WERI-Rb-1 (cell line): ENCODE data around the gene FHIT.

Experiments
- DNase-seq: peaks from one replicate; pipeline ENCODE4 v3.0.0-alpha.2; 2020
- H3K27ac ChIP-seq: fragments of 250-450 bp; sonication (Bioruptor Pico); 2 replicates; pipeline ENCODE4 v1.5.1; 2020; ENCODE audit warnings: mild to moderate bottlenecking, moderate library complexity
- H3K27me3 ChIP-seq: fragments of 250-450 bp; sonication (Bioruptor Pico); 2 replicates; pipeline ENCODE4 v1.5.1; 2021; ENCODE audit warnings: mild to moderate bottlenecking, low read depth, moderate library complexity; ENCODE audit not compliant: insufficient read depth, severe bottlenecking
- H3K36me3 ChIP-seq: fragments of 250-450 bp; sonication (Bioruptor Pico); 2 replicates; pipeline ENCODE4 v1.5.1; 2020; ENCODE audit warnings: mild to moderate bottlenecking, moderate library complexity
- H3K4me3 ChIP-seq: 2 replicates; pipeline ENCODE4 v1.5.1; 2011; ENCODE audit warnings: low read depth, mild to moderate bottlenecking, control low read depth, low read length
- H3K9me3 ChIP-seq: fragments of 250-450 bp; sonication (Bioruptor Pico); 2 replicates; pipeline ENCODE4 v1.5.1; 2021; ENCODE audit warnings: mild to moderate bottlenecking, moderate library complexity; ENCODE audit not compliant: severe bottlenecking
- CTCF ChIP-seq: IDR thresholded peaks from 2 replicates; pipeline ENCODE4 v1.5.1; 2011; ENCODE audit warnings: low read depth, mild to moderate bottlenecking, control low read depth, inconsistent platforms, low read length

Gene FHIT

GRCh38 chr3:60366486-60366885 is 884.8 kb downstream of the FHIT start:
- Histone ChIP-seq H3K9me3 (no peaks in the 10 kb centered on the region), H3K27me3 (no peaks in the 10 kb centered on the region), H3K27ac (no peak overlapping the region), H3K36me3 (no peaks in the 10 kb centered on the region), H3K4me3 (no peak overlapping the region)
- no peak for TF ChIP-seq CTCF
- no peak for DNase-seq

- no peak for TF ChIP-seq CTCF
- Histone ChIP-seq H3K36me3 (no peaks in the 10 kb centered on the region), H3K9me3 (no peaks in the 10 kb centered on the region), H3K27ac (no peak overlapping the region), H3K27me3 (no peaks in the 10 kb centered on the region), H3K4me3 (no peak overlapping the region)
- no peak for DNase-seq
Measured at GRCh38 chr3:60365360-60365759, 885.9 kb downstream of the FHIT start.

DNA sequence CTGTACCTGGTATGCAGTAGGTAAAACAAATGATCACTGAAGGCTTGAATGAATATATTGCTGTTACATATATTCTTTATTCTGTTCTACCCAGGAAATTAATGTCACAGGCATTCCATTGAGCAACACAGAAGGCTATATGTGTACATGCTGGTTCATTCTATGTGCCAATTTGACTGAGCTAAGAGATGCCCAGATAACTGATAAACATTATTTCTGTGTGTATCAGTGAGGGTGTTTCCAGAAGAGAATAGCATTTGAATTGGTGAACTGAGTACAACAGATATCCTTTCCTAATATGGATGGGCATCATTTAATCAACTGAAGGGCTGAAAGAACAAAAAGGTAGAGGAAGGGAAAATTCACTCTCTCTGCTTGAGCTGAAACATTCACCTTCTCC is 886.8 kb downstream of the FHIT start:
- no peak for TF ChIP-seq CTCF
- DNase-seq = no peak
- no peaks in the 10 kb centered on the region for H3K27me3 ChIP-seq
- no peak overlapping the region for H3K27ac ChIP-seq
- no peaks in the 10 kb centered on the region for H3K9me3 ChIP-seq
- H3K36me3 ChIP-seq = no peaks in the 10 kb centered on the region
- no peak overlapping the region for H3K4me3 ChIP-seq

DNA sequence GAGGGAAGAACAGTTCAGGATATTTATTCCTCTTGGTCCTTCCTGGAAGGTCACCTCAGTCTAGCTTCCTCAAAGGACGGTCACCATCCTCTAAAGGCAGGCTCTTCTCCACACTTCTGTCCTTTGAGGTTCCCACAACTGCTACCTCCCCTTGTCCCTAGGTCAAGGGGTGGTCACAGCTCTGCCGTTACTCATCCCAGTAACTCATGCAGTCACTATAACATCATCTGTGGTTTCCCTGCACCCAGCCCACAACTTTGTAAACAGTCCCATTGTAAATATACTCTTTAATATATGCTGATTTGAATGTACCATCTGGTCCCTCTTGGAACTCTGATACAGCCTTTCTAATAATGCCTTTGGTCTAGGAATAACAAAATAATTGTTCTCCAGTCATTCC is 887.4 kb downstream of the FHIT start:
- no peaks in the 10 kb centered on the region for H3K27me3 ChIP-seq
- no peak for DNase-seq
- H3K36me3 ChIP-seq = no peaks in the 10 kb centered on the region
- no peaks in the 10 kb centered on the region for H3K9me3 ChIP-seq
- no peak overlapping the region for H3K27ac ChIP-seq
- TF ChIP-seq CTCF = no peak
- H3K4me3 ChIP-seq = no peak overlapping the region

GRCh38 chr3:60355825-60356224 is 895.4 kb downstream of the FHIT start:
- DNase-seq = no peak
- Histone ChIP-seq H3K27me3 (no peaks in the 10 kb centered on the region), H3K27ac (no peak overlapping the region), H3K9me3 (no peaks in the 10 kb centered on the region), H3K36me3 (no peaks in the 10 kb centered on the region), H3K4me3 (no peak overlapping the region)
- TF ChIP-seq CTCF = no peak

- Histone ChIP-seq H3K4me3 (no peak overlapping the region), H3K9me3 (no peaks in the 10 kb centered on the region), H3K27ac (no peak overlapping the region), H3K36me3 (no peaks in the 10 kb centered on the region), H3K27me3 (no peaks in the 10 kb centered on the region)
- DNase-seq = no peak
- no peak for TF ChIP-seq CTCF
Measured at GRCh38 chr3:60351481-60351880, 899.8 kb downstream of the FHIT start.
